Left hindlimb (tissue), 1 donor: ENCODE data around the gene PEX12.
"Not testable (repeated sequence)": the region's sequence is repeated elsewhere in the genome, so short reads cannot be mapped to it uniquely, and the experiment has no call there.

Experiments used
- DNase-seq: peaks from one replicate; pipeline ENCODE4 v3.0.0-alpha.2; 2018

Gene PEX12

DNA sequence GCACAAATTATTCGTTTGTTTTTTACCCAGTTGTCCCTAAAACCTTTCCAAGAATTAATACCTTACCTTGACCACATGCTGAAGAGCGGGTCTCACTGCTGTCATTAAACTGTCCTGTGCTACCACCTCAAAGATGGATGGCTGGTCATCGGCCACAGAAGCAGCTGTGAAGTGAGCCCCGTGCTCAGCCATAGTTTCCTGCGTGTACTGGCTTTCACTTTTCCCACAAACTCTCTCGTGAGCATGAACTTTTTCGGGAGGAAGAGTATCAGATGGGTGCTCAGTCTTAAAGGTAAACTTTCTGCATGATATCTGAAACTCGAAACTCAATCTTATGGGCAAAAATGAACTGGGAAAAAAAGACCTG lies 558 bp downstream of the PEX12 start:
- DNase-seq, result no peak

DNA sequence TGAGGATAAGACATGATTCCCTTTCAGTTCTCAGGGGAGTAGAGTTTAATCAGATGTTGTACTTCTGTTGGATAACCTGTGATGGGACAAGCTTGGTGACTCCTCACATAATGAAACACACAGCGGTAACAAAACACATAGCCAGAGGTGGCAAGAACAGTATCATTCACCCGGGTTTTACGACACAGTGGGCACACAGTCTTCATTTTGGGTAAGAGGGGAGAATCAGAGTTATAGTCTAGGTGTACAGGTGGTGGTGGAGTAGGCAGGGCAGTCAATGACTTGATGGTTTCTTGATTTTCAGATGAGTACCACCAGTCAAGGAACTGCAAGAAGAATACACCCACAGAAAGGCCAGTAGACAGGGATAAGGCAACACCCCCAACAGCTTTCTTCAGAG lies 2.6 kb downstream of the PEX12 start:
- no peak for DNase-seq

- DNase-seq, result no peak
These were observed 9.0 kb downstream of the PEX12 start for GRCh38 chr17:35569405-35569804.

- no peak for DNase-seq
These were observed 9.8 kb downstream of the PEX12 start for GRCh38 chr17:35568561-35568960.

- no peak for DNase-seq
These were observed 11.4 kb downstream of the PEX12 start for GRCh38 chr17:35566968-35567367.

DNA sequence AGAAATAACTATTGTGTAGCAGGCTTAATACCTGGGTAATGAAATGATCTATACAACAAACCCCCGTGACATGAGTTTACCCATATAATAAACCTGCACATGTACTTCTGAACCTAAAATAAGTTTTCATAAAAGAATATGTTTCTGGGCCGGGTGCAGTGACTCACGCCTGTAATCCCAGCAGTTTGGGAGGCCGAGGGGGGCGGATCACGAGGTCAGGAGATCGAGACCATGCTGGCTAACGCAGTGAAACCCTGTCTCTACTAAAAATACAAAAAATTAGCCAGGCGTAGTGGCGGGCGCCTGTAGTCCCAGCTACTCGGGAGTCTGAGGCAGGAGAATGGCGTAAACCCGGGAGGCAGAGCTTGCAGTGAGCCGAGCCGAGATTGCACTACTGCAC lies 15.2 kb downstream of the PEX12 start:
- DNase-seq, result not testable (repeated sequence)

- DNase-seq, result no peak
These were observed 17.7 kb downstream of the PEX12 start, which contains the start of gene SLFN14 for GRCh38 chr17:35560703-35561102. TSS of gene SLFN14 (minus strand) at chr17:35560819. CDS start at chr17:35558062, 2,757 bp downstream.

- no peak for DNase-seq
These were observed 18.7 kb downstream of the PEX12 start for GRCh38 chr17:35559495-35560210.

- no peak for DNase-seq
These were observed 21.0 kb downstream of the PEX12 start for GRCh38 chr17:35557353-35557752.

DNA sequence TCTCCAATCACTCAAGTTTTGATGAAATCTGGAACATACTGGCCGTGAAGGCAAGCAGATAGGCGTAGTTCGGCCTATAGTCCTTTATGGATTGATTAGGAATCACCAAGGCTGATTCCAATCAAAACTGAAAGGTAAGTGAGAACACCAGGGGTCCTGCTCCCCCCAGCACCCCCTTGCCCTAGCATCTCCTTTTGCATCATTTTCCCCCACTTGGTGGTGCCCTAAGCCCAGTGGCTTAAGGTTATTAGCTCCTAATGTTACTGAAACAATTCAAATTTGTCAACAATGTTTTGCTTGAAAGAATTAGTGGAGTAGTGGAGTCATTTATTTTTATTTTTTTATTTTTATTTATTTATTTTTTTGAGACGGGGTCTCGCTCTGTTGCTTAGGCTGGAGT lies 22.7 kb downstream of the PEX12 start:
- no peak for DNase-seq

DNA sequence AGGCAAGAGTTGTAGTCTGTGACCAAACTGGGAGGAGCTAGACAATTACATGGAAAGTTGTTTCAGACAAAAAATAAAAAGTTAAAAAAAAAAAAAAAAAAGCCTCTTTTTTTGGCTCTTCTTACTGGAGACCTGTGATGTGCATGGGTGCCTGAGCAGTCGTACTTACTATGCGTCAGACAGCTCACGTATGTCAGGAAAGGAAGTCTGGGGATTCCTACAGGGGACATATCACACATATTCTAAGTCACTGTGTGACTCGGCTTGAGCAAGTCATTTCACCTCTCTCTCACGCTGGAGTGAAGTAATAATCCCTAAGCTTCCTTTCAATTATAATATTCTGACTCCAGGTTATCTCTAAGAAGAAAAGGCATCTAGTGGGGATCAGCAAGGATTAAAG lies 23.7 kb downstream of the PEX12 start:
- DNase-seq, result no peak

- DNase-seq, result no peak
These were observed 25.1 kb downstream of the PEX12 start for GRCh38 chr17:35553310-35553709.

GRCh38 chr17:35548978-35549377 lies 29.4 kb downstream of the PEX12 start:
- DNase-seq, result no peak

DNA sequence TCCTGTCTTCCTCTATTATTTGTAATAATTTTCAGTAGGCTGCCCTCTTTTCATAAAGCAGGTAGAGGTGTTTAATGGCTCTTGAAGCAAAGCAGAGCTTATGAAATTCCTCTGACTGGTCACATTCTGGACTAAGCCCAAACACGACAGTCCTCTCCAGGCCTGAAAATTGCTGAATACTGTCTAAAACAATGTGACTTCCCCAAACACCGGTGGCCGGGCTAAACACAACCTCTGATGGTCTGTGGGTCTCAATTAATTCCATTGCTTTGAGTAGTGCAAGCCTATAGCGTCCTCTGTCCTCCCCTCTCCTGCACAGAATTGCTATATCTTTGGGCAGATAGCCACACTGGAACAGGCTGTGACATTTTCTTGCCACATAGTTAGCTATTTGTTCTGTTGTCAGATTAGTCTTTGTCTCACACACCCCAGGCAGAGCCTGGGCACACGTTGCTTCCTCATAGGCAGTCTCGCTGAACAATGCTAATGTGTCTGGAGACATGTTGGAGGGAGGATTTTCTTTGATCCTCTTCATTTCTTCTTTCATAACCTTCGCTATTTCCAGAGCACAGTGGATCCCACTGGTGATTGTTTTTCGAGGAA lies 30.1 kb downstream of the PEX12 start:
- DNase-seq, result no peak

DNA sequence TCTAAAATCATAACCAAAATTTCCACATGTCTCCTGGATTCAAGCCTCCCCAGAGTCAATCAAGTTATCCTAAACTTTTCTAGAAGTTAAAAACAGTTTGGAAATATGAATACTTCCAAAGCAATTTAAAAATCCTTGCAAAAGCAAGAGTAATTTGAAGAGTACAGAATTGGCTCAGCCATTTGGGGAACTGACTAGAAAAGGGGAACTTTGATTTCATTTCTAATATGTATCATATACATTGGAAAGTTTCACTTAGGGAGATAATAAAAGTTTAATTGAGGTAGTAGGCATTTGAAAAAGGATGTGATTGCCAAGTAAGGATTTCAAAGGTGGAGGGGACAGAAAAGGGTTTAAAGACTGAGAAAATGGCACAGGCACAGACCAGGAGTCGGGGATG lies 31.9 kb downstream of the PEX12 start:
- DNase-seq, result no peak

DNA sequence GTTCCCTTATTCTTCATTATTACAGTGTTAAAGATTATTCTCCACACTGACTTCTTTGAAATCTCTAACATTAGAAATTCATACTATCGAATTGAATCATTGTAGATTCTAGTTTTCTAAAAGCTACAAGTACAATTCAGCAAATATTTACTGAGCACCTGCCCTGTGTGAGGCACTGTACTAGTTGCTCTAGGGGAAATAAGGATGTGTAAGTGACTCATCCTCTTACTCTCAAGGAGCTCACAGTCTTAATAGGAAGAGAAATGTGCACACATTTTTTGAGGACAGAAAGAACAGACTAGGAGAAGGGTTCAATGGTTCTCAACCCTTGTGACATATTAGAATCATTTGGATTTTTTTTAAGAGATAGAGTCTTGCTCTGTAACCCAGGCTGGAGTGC lies 33.2 kb downstream of the PEX12 start:
- no peak for DNase-seq

GRCh38 chr17:35543856-35544255 lies 34.5 kb downstream of the PEX12 start:
- no peak for DNase-seq

DNA sequence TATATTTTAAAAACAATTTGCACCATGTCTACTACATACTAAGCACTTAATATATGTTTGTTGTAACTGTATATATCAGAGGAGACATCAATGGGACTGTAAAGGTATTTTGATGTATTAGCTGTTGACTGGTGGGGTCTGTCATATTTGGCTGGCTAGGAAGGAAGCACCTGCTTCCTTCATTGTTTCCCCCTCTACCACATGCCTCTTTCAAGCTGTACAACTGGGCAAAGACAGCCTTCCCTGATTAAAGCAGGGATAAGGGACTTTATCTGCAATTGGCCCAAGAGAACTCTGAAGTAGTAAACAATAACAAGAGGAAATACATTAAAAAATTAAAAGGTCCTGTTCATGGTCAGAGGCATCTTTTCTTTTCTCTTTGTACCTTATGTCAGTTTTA lies 35.4 kb downstream of the PEX12 start:
- no peak for DNase-seq

GRCh38 chr17:35541434-35541833 lies 36.9 kb downstream of the PEX12 start:
- no peak for DNase-seq

DNA sequence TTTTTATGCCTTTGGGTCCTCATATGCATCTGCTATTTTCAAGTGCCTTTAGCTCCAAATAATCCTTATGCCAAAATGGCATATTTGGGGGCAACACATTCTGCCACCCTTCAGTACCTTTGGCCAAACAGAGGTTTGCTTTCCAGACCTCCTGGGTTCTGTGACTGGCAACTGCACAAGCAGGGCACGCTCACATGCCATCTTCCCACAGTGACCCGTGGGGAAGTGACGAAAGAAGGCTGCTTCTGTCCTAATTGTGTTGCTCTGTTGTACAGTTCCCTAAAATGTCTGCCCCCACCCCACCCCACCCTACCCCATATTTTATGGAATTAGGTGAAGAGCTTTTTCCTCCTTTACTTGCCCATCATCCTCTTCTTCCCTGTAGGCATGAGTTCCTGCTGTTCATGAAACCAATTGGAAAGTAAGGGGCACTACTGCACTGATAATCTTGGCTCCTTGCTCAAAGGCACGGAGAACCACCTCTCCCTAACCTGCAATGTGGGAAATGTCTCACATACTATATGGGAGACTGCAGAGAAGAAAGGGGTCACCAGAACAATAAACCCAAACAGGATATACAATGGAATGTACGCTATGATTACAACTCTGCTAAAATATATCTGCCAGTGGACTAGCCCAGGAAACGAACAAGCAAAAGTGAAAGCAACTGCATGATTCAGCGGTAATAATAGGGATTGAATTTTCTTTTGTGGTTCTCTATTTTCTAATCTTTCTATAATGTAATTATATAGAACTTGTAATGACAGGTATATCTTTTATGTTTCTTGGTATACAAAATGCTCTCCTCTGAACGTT lies 37.6 kb downstream of the PEX12 start:
- no peak for DNase-seq

DNA sequence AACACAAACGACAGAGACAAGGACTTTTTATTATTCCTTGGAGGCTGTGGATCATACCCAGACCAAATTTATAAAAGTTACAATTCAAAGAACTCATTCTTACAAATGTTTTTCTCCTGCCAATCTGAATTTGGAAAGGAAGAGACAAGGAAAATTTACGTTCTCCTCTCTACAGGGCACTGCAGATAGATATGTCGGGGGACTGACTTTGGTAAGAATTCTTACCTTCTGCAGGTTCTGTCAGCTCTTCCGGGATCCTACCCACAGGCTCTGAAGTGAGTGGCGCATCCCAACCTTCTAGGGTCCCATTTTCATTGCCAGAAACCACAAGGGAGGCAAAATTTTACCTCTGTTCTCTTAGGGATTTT lies 38.7 kb downstream of the PEX12 start:
- DNase-seq, result no peak

GRCh38 chr17:35537601-35538141 lies 40.7 kb downstream of the PEX12 start, which contains the start of gene SLFN12L:
TSS of gene SLFN12L (minus strand) at chr17:35537678. CDS start at chr17:35522364, 15,314 bp downstream.
- no peak for DNase-seq

DNA sequence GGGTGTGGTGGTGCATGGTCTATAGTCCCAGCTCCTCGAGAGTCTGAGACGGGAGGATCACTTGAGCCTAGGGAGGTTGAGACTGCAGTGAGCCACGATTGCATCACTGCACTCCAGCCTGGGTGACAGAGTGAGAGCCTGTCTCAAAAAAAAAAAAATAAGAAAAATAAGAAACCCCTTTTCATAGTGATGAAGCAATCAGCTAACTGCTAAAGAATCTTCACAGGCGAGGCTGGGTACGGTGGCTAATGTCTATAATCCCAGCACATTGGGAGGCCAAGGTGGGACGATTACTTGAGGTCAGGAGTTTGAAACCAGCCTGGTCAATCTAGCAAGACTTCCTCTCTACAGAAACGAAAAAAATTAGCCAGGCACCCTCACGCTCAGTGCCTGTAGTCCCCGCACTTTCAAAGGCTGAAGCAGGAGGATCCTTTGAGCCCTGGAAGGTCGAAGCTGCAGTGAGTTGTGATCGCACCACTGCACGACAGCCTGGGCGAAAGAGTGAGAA lies 41.7 kb downstream of the PEX12 start:
- DNase-seq, result no peak
